K562 (cell line): ENCODE measurements around the gene HLCS. TPM values are rescaled to one million over a fixed set of nuclear protein-coding genes. Genes with fewer than 3 reads are reported as not detected.

Experiments used
- ATAC-seq: fragments of 200-7000 bp; cut with Tn5 transposase; 3 replicates; pipeline ENCODE4 v1.9.1; 2020; ENCODE audit warnings: moderate library complexity
- BruUV-seq: library from RNA; stranded (reverse); fragments of 400-500 nt; replicated peaks from 2 replicates; lab custom pipeline; 2021; lab: Mats Ljungman, UMichigan
- CTCF ChIA-PET: fragments of 300-600 bp; formaldehyde crosslinking; extraction: SDS; loops from one replicate; lab custom pipeline; 2021; ENCODE audit warnings: low intra/inter-chr PET ratio; lab: Yijun Ruan, JAX
- POLR2A ChIA-PET: fragments of 300-600, 350-650 bp; sonication (Branson Sonifier 250); formaldehyde crosslinking; extraction: SDS; loops from one replicate; lab custom pipeline; 2021; ENCODE audit warnings: antibody characterized with exemption, inconsistent platforms; lab: Yijun Ruan, JAX
- DNase-seq, 4 experiments: peaks; one replicate each; pipeline versions ENCODE4 v3.0.0 to v3.0.0-alpha.2; 2011 to 2018; ENCODE audit warnings: low spot score in 3 of 4, mixed read lengths in 3 of 4; ENCODE audit errors: extremely low read depth in 1 of 4
- FAIRE-seq: peaks from 2 replicates; lab custom pipeline; 2011; peaks lifted over from hg19 to GRCh38; lab: Jason Lieb, UNC
- H2AFZ ChIP-seq: 2 replicates; pipeline ENCODE4 v1.6.0; 2011; ENCODE audit warnings: low read depth, low read length, control low read depth, inconsistent platforms
- H3K27ac ChIP-seq: fragments of 200-600 bp; 3 replicates; pipeline ENCODE4 v1.8.0; 2011; ENCODE audit warnings: low read depth, mild to moderate bottlenecking, control low read depth, inconsistent platforms, low read length, moderate library complexity, mixed read lengths; ENCODE audit errors: extremely low read depth
- H3K27me3 ChIP-seq, 2 experiments: fragments of 300-600 bp in 1 of 2; 2 replicates in 1 of 2; 3 replicates in 1 of 2; pipeline versions ENCODE4 v1.6.0 to v1.8.0; 2011; ENCODE audit warnings: inconsistent platforms in 2 of 2, low read length in 2 of 2, mild to moderate bottlenecking in 1 of 2, mixed read lengths in 1 of 2, moderate library complexity in 1 of 2; ENCODE audit not compliant: control insufficient read depth in 2 of 2, insufficient read depth in 2 of 2
- H3K36me3 ChIP-seq: fragments of 300-600 bp; 3 replicates; pipeline ENCODE4 v1.8.0; 2011; ENCODE audit warnings: mild to moderate bottlenecking, low read length, inconsistent platforms; ENCODE audit not compliant: control insufficient read depth, insufficient read depth
- H3K4me1 ChIP-seq, 2 experiments: fragments of 200-600 bp in 1 of 2; replicated peaks in 1 of 2; 2 replicates in 1 of 2; 3 replicates in 1 of 2; pipeline versions ENCODE4 v1.5.1 to v1.8.0; 2011; ENCODE audit warnings: inconsistent platforms in 2 of 2, low read length in 2 of 2, mild to moderate bottlenecking in 1 of 2, mixed read lengths in 1 of 2, moderate library complexity in 1 of 2; ENCODE audit not compliant: control insufficient read depth in 2 of 2, insufficient read depth in 2 of 2
- H3K4me2 ChIP-seq: 2 replicates; pipeline ENCODE4 v1.6.1; 2011; ENCODE audit warnings: low read length, control low read depth, inconsistent platforms, mixed read lengths; ENCODE audit not compliant: insufficient read depth
- H3K4me3 ChIP-seq: fragments of 200-600 bp; sonication (generic), shearing (Covaris generic); 2 replicates; pipeline ENCODE4 v1.5.1; 2016; ENCODE audit warnings: control low read depth, inconsistent platforms
- H3K79me2 ChIP-seq: fragments of 200-600 bp; 3 replicates; pipeline ENCODE4 v1.8.0; 2011; ENCODE audit warnings: low read length, inconsistent platforms; ENCODE audit not compliant: control insufficient read depth, insufficient read depth
- H3K9ac ChIP-seq, 2 experiments: 2 replicates each; pipeline versions ENCODE4 v1.6.0 to v1.6.1; 2011; ENCODE audit warnings: low read depth in 2 of 2, low read length in 2 of 2, control low read depth in 1 of 2, inconsistent platforms in 1 of 2, mild to moderate bottlenecking in 1 of 2, mixed read lengths in 1 of 2; ENCODE audit not compliant: insufficient read depth in 1 of 2
- H3K9me1 ChIP-seq: one replicate; pipeline ENCODE4 v1.6.0; 2011; ENCODE audit warnings: inconsistent platforms, mild to moderate bottlenecking, low read length, moderate library complexity; ENCODE audit not compliant: control insufficient read depth, insufficient read depth
- H3K9me3 ChIP-seq: replicated peaks from 2 replicates; pipeline ENCODE4 v1.5.1; 2011; ENCODE audit warnings: low read depth, low read length, inconsistent platforms; ENCODE audit not compliant: control insufficient read depth, insufficient read depth
- H4K20me1 ChIP-seq: replicated peaks from 2 replicates; pipeline ENCODE4 v1.6.1; 2011; ENCODE audit warnings: low read length, inconsistent platforms, mixed read lengths; ENCODE audit not compliant: control insufficient read depth, insufficient read depth
- BACH1 ChIP-seq: fragments of 200-800 bp; sonication (Bioruptor generic); IDR thresholded peaks from 2 replicates; pipeline ENCODE4 v1.6.1; 2016; ENCODE audit warnings: missing genetic modification characterization, missing compliant biosample characterization
- HSF4 ChIP-seq: fragments of 250-450 bp; sonication (Bioruptor Pico); IDR thresholded peaks from 2 replicates; pipeline ENCODE4 v2.1.2; 2022; ENCODE audit warnings: mild to moderate bottlenecking, moderate library complexity, borderline replicate concordance
- KDM4B ChIP-seq, 2 experiments: fragments of 450-650 bp in 1 of 2; sonication (generic) in 1 of 2; IDR thresholded peaks; 2 replicates each; pipeline ENCODE4 v1.6.1; 2016 to 2017; ENCODE audit warnings: borderline replicate concordance in 2 of 2, antibody characterized with exemption in 1 of 2, low read depth in 1 of 2, mild to moderate bottlenecking in 1 of 2
- KLF10 ChIP-seq: fragments of 250-450 bp; sonication (Bioruptor Pico); IDR thresholded peaks from 2 replicates; pipeline ENCODE4 v1.6.1; 2021; ENCODE audit warnings: matching md5 sums
- MCM3 ChIP-seq: fragments of 450-650 bp; IDR thresholded peaks from 2 replicates; pipeline ENCODE4 v1.6.1; 2016
- MEF2A ChIP-seq: IDR thresholded peaks from 2 replicates; pipeline ENCODE4 v1.6.1; 2011; ENCODE audit warnings: low read depth, mild to moderate bottlenecking, low read length, moderate library complexity; ENCODE audit not compliant: control insufficient read depth
- POU5F1 ChIP-seq: fragments of 150-350 bp; IDR thresholded peaks from 2 replicates; pipeline ENCODE4 v1.6.1; 2014; ENCODE audit warnings: borderline replicate concordance, low read length, low read depth, mild to moderate bottlenecking; ENCODE audit not compliant: partially characterized antibody
- PPARD ChIP-seq: fragments of 250-450 bp; sonication (Bioruptor Pico); IDR thresholded peaks from 2 replicates; pipeline ENCODE4 v1.8.0; 2022; ENCODE audit warnings: inconsistent platforms, mild to moderate bottlenecking, moderate library complexity
- RFX5 ChIP-seq: IDR thresholded peaks from 2 replicates; pipeline ENCODE4 v1.6.1; 2011; ENCODE audit warnings: low read depth, mild to moderate bottlenecking, improper control_type of control experiment, low read length
- RHOXF2B ChIP-seq: fragments of 250-450 bp; sonication (Bioruptor Pico); conservative IDR thresholded peaks from 2 replicates; pipeline ENCODE4 v1.5.1; 2021
- SREBF1 ChIP-seq: fragments of 150-350 bp; IDR thresholded peaks from 2 replicates; pipeline ENCODE4 v1.6.1; 2014; ENCODE audit warnings: antibody characterized with exemption, low read depth, low read length, borderline replicate concordance
- YBX1 ChIP-seq: fragments of 450-650 bp; IDR thresholded peaks from 2 replicates; pipeline ENCODE4 v1.7.1; 2016; ENCODE audit warnings: mild to moderate bottlenecking
- ZNF184 ChIP-seq: sonication (generic); formaldehyde crosslinking; IDR thresholded peaks from 2 replicates; pipeline ENCODE4 v1.5.0; 2020; ENCODE audit warnings: missing genetic modification reagents
- ZNF696 ChIP-seq: fragments of 250-450 bp; sonication (Bioruptor Pico); conservative IDR thresholded peaks from 2 replicates; pipeline ENCODE4 v1.4.0; 2020; ENCODE audit warnings: mild to moderate bottlenecking, moderate library complexity
- ZNF780A ChIP-seq: fragments of 250-450 bp; sonication (Bioruptor Pico); IDR thresholded peaks from 2 replicates; pipeline ENCODE4 v1.5.0; 2021; ENCODE audit warnings: mild to moderate bottlenecking
- WGBS: fragments of 100-300 bp; shearing (Covaris generic); methylation state at CpG from one replicate; pipeline ENCODE4 v1.1.6; 2016; ENCODE audit warnings: low coverage, mixed read lengths; ENCODE audit not compliant: insufficient coverage; ENCODE audit errors: missing lambda C conversion rate; 5-methylcytosine and 5-hydroxymethylcytosine counted together
- in situ Hi-C: fragments of 300-500 bp; cut with MboI; formaldehyde crosslinking; loops from 4 replicates; pipeline ENCODE4 v1.15.0; 2018; ENCODE audit warnings: inconsistent platforms, mixed read lengths
- intact Hi-C: fragments of 100-400 bp; cut with micrococcal nuclease; formaldehyde crosslinking; loops from 2 replicates; pipeline ENCODE4 v1.14.2; 2022
- polyA plus RNA-seq, 8 experiments: library from polyadenylated mRNA; depleted of rRNA in 4 of 8; stranded (reverse) in 5 of 8; unstranded in 3 of 8; fragments of >200 nt; fragmentation: Nextera tagmentation in 2 of 8; fragmentation: Illumina TruSeq in 1 of 8; extraction: Ambion mirVana in 2 of 8; extraction: Trizol in 1 of 8; gene quantifications; 2 replicates each; pipeline versions ENCODE4 v1.2.1 to v1.2.3, GENCODE V29; 2011 to 2014; ENCODE audit warnings: inconsistent platforms in 1 of 8, missing spikeins in 1 of 8
- total RNA-seq, 7 experiments: library from RNA; depleted of rRNA in 6 of 7; stranded (reverse); fragments of >200 nt in 6 of 7; fragmentation: Illumina TruSeq in 2 of 7; extraction: Trizol in 2 of 7; gene quantifications; 2 replicates each; pipeline versions ENCODE4 v1.2.1 to v1.2.3, GENCODE V29; 2011 to 2021; ENCODE audit warnings: low replicate concordance in 1 of 7
- TF ChIP-seq, protein P1 (sequence below): fragments of 450-650 bp; IDR thresholded peaks from 2 replicates; pipeline ENCODE4 v1.6.1; 2016; ENCODE audit warnings: mild to moderate bottlenecking
- TF ChIP-seq, protein P2 (sequence below): sonication (generic); formaldehyde crosslinking; IDR thresholded peaks from 2 replicates; pipeline ENCODE4 v1.9.0; 2022; ENCODE audit warnings: mild to moderate bottlenecking, missing genetic modification reagents
- TF ChIP-seq, protein P3 (sequence below): fragments of 250-450 bp; sonication (Bioruptor Pico); IDR thresholded peaks from 2 replicates; pipeline ENCODE4 v1.4.0; 2020; ENCODE audit warnings: mild to moderate bottlenecking

Gene HLCS
- total and polyA plus RNA-seq, 9 of the 15 experiments (the other 6 are each of a cell fraction or from before 2014, with no cell fraction given): 3.0 to 21.5 (median 17.1) TPM

DNA sequence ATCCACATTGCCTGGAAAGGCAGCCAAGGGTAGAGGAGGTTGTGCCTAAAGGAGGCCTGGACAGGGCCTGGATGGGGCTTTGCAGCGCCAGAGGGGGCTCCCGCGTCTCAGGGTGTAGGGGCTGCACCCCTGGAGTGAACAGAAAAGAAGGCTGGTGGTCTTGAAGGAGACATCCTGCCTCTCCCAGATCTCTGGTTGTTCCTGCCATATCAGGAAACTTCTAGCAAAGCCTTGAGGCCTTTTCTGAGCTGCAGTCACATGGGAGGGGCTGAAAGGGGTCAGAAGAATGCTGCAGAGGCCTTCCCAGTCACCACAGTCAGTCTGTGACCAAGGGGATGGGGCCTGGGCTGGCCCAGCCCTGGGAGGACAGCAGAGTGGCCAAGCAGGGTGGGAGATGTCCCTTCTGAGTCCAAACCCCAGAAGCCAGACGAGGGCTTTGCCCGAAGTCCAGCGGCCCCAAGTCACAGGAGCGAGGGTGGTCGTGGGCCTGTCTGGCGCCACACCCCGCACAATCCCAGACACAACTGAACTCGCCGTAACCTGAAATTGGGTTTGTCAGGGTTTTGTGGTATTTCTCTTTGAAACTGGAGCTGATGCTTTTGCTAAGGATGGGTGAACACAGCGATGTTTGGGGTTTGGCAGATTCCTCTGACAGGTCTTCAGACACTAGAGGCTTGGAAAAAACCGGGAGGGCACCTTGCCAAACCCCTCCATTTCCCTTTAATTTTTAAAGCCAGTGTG lies 237.9 kb downstream of the HLCS start:
- no TSS peak for BruUV-seq
- WGBS: 11% methylated on average over 14 of the region's 14 CpGs
- Histone ChIP-seq H3K9me1 (no peaks in the 10 kb centered on the region), H3K36me3 (no peaks in the 10 kb centered on the region), H3K4me2 (no peak overlapping the region), H3K9me3 (no peaks in the 10 kb centered on the region), H3K27ac (no peak overlapping the region), H3K27me3 (peaks cover 64 to 76% of the 10 kb centered on the region in 2 experiments), H3K9ac (no peak overlapping the region), H3K79me2 (no peaks in the 10 kb centered on the region), H3K4me3 (no peak overlapping the region), H4K20me1 (0 out of 2 replicates have a peak, but pooled peaks cover 11% of the 10 kb centered on the region), H2AFZ (no peak overlapping the region), H3K4me1 (peaks cover 0 to 3% of the 10 kb centered on the region in 2 experiments; a peak in 1 of 5 replicates)
- DNase-seq (no peak), ATAC-seq (no peak), FAIRE-seq (no peak)
- intact Hi-C loops: no loop called here
- TF ChIP-seq ZNF184 (CRISPR knock-in tag) (no peak), ZNF780A (CRISPR knock-in tag) (no peak), MEF2A (no peak), HSF4 (CRISPR knock-in tag) (no peak), POU5F1 (no peak), PPARD (CRISPR knock-in tag) (no peak), SREBF1 (no peak), ZNF696 (CRISPR knock-in tag) (no peak), RHOXF2B (no peak), BACH1 (tag) (no peak), YBX1 (no peak), RFX5 (no peak), KDM4B (IDR thresholded peaks at IDR 0.05; ENCODE audit: borderline replicate concordance in 2 of 2, low read depth in 1 of 2) (no peak), MCM3 (no peak), KLF10 (CRISPR knock-in tag) (no peak)
- TF ChIP-seq, protein P1, sequence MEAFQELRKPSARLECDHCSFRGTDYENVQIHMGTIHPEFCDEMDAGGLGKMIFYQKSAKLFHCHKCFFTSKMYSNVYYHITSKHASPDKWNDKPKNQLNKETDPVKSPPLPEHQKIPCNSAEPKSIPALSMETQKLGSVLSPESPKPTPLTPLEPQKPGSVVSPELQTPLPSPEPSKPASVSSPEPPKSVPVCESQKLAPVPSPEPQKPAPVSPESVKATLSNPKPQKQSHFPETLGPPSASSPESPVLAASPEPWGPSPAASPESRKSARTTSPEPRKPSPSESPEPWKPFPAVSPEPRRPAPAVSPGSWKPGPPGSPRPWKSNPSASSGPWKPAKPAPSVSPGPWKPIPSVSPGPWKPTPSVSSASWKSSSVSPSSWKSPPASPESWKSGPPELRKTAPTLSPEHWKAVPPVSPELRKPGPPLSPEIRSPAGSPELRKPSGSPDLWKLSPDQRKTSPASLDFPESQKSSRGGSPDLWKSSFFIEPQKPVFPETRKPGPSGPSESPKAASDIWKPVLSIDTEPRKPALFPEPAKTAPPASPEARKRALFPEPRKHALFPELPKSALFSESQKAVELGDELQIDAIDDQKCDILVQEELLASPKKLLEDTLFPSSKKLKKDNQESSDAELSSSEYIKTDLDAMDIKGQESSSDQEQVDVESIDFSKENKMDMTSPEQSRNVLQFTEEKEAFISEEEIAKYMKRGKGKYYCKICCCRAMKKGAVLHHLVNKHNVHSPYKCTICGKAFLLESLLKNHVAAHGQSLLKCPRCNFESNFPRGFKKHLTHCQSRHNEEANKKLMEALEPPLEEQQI: no peak
- TF ChIP-seq, protein P2, sequence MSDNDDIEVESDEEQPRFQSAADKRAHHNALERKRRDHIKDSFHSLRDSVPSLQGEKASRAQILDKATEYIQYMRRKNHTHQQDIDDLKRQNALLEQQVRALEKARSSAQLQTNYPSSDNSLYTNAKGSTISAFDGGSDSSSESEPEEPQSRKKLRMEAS (CRISPR knock-in tag): no peak
- TF ChIP-seq, protein P3, sequence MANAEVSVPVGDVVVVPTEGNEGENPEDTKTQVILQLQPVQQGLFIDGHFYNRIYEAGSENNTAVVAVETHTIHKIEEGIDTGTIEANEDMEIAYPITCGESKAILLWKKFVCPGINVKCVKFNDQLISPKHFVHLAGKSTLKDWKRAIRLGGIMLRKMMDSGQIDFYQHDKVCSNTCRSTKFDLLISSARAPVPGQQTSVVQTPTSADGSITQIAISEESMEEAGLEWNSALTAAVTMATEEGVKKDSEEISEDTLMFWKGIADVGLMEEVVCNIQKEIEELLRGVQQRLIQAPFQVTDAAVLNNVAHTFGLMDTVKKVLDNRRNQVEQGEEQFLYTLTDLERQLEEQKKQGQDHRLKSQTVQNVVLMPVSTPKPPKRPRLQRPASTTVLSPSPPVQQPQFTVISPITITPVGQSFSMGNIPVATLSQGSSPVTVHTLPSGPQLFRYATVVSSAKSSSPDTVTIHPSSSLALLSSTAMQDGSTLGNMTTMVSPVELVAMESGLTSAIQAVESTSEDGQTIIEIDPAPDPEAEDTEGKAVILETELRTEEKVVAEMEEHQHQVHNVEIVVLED (CRISPR knock-in tag): no peak
- in situ Hi-C loops: no loop called here
- CTCF ChIA-PET: no interaction called here
- POLR2A ChIA-PET: interaction anchor here (0.6 to 1.4 kb wide), 2 partner anchors 9 to 12 kb away, joined by 3 to 6 read pairs; no protein-coding TSS in a partner anchor
